Measurements from ENCODE around the gene COQ2.

DNA sequence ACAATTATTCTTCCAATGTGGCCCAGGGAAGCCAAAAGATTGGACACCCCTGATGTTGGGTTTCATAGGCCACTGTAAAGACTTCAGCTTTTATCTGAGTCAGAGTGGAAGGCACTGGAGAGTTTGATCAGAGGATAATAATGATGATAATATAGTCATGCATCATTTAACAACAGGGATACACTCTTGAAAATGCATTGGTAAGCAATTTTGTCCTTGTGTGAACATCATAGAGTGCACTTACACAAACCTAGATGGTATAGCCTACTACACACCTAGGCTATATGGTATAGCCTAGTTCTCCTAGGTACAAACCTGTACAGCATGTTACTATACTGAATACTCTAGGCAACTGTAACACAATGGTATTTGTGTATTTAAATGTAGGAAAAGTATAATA is 70.5 kb downstream of the COQ2 start:
- no peak for TF ChIP-seq TAF1 (IDR thresholded peaks at IDR 0.05; ENCODE audit: borderline replicate concordance, insufficient read depth, low read length)
- no peak for TF ChIP-seq POLR2AphosphoS5 (IDR thresholded peaks at IDR 0.05; ENCODE audit: low read depth, low read length)
- TF ChIP-seq, protein P1, sequence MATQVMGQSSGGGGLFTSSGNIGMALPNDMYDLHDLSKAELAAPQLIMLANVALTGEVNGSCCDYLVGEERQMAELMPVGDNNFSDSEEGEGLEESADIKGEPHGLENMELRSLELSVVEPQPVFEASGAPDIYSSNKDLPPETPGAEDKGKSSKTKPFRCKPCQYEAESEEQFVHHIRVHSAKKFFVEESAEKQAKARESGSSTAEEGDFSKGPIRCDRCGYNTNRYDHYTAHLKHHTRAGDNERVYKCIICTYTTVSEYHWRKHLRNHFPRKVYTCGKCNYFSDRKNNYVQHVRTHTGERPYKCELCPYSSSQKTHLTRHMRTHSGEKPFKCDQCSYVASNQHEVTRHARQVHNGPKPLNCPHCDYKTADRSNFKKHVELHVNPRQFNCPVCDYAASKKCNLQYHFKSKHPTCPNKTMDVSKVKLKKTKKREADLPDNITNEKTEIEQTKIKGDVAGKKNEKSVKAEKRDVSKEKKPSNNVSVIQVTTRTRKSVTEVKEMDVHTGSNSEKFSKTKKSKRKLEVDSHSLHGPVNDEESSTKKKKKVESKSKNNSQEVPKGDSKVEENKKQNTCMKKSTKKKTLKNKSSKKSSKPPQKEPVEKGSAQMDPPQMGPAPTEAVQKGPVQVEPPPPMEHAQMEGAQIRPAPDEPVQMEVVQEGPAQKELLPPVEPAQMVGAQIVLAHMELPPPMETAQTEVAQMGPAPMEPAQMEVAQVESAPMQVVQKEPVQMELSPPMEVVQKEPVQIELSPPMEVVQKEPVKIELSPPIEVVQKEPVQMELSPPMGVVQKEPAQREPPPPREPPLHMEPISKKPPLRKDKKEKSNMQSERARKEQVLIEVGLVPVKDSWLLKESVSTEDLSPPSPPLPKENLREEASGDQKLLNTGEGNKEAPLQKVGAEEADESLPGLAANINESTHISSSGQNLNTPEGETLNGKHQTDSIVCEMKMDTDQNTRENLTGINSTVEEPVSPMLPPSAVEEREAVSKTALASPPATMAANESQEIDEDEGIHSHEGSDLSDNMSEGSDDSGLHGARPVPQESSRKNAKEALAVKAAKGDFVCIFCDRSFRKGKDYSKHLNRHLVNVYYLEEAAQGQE (IDR thresholded peaks at IDR 0.05; ENCODE audit: insufficient read depth in 1 of 2, low read depth in 2 of 2, low read length in 2 of 2) = no peak
- no peak for TF ChIP-seq SIN3A (IDR thresholded peaks at IDR 0.05; ENCODE audit: borderline replicate concordance, insufficient read depth, low read length)
- TF ChIP-seq FOXP2 (optimal IDR thresholded peaks at IDR 0.05; ENCODE audit: borderline replicate concordance, extremely low read depth, extremely low read length, insufficient read depth) = no peak
